Activated naive CD4-positive, alpha-beta T cell treated with anti-CD3 and anti-CD28 coated beads, Interleukin-2, amount 50 U/mL, for 16 hours (primary cell): ENCODE measurements around the gene CUBN.

ENCODE experiments used
- DNase-seq: peaks from one replicate; pipeline ENCODE4 v3.0.0-alpha.2; 2020

CUBN gene

GRCh38 chr10:16944402-16944801 lies 185.2 kb downstream of the CUBN start:
- no peak for DNase-seq

GRCh38 chr10:16943295-16944285 lies 186.0 kb downstream of the CUBN start:
- DNase-seq: no peak

- no peak for DNase-seq
Measured at GRCh38 chr10:16942381-16943078, 187.1 kb downstream of the CUBN start.

- no peak for DNase-seq
Measured at GRCh38 chr10:16941870-16942269, 187.7 kb downstream of the CUBN start.

- DNase-seq: no peak
Measured at GRCh38 chr10:16941067-16941466, 188.5 kb downstream of the CUBN start.

GRCh38 chr10:16938952-16939351 lies 190.7 kb downstream of the CUBN start:
- DNase-seq: no peak

- no peak for DNase-seq
Measured at GRCh38 chr10:16934461-16934860, 195.2 kb downstream of the CUBN start.

- no peak for DNase-seq
Measured at GRCh38 chr10:16933783-16934182, 195.8 kb downstream of the CUBN start.

- no peak for DNase-seq
Measured at GRCh38 chr10:16931930-16932329, 197.7 kb downstream of the CUBN start.

- DNase-seq: no peak
Measured at GRCh38 chr10:16930540-16930939, 199.1 kb downstream of the CUBN start.

- DNase-seq: no peak
Measured at GRCh38 chr10:16929069-16929468, 200.5 kb downstream of the CUBN start.

- no peak for DNase-seq
Measured at GRCh38 chr10:16927546-16927945, 202.1 kb downstream of the CUBN start.

GRCh38 chr10:16923726-16924125 lies 205.9 kb downstream of the CUBN start:
- no peak for DNase-seq

GRCh38 chr10:16923309-16923708 lies 206.3 kb downstream of the CUBN start:
- no peak for DNase-seq

- DNase-seq: no peak
Measured at GRCh38 chr10:16919121-16919982, 210.3 kb downstream of the CUBN start.

GRCh38 chr10:16916496-16916895 lies 213.1 kb downstream of the CUBN start:
- DNase-seq: no peak

- no peak for DNase-seq
Measured at GRCh38 chr10:16915300-16915699, 214.3 kb downstream of the CUBN start.

GRCh38 chr10:16913266-16913665 lies 216.3 kb downstream of the CUBN start:
- no peak for DNase-seq

GRCh38 chr10:16910793-16911164 lies 218.8 kb downstream of the CUBN start:
- DNase-seq: no peak

- DNase-seq: no peak
Measured at GRCh38 chr10:16909961-16910792, 219.4 kb downstream of the CUBN start.

- no peak for DNase-seq
Measured at GRCh38 chr10:16909271-16909767, 220.3 kb downstream of the CUBN start.

GRCh38 chr10:16907687-16908086 lies 221.9 kb downstream of the CUBN start:
- no peak for DNase-seq
